Measurements from ENCODE around the gene DES. TPM values are rescaled to one million over a fixed set of nuclear protein-coding genes. Genes with fewer than 3 reads are reported as not detected.

Gene DES
- total RNA-seq, 1 donor, result not detected

DNA sequence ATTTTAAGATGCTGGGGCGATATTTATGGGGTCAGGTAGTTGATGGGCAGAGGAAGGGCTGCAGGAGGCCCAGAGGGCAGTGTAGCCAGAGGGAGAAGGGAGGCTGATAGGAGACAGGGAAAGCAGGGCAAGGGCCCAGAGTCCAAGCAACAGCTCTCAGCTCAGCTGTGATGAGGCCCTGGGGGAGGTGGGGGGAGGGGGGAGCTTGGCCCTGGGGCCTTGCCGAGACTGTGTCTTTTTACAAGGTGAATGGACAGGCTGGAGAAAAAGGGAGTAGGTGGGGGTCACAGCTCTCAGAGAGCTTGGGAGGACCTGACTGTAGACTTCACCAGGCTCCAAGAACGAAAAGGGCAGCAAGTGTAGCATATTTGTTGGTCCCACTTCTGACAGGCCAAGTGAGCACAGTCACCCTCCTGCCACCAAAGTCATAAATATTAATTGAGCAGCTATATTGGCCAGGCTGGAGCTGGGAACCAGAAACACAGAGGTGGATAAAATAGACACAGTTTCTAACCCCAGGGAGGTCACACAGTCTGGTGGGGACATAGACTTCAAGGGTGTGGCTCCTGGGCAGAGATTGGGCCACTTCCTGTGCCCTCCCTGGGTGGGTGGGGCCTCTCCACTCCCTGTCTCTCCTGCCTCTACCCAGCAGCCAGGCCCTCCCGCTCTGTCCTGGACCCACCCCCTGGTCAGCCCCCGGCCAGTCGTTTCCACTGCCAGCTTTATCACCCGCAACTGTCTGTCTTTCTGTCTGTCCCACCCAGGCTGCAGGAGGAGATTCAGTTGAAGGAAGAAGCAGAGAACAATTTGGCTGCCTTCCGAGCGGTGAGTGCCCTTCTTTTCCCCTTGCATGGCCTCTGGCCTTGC is 1.4 kb downstream of the DES start:
- no peak for DNase-seq (ENCODE audit: low read depth in 2 of 3, low spot score in 2 of 3)

DNA sequence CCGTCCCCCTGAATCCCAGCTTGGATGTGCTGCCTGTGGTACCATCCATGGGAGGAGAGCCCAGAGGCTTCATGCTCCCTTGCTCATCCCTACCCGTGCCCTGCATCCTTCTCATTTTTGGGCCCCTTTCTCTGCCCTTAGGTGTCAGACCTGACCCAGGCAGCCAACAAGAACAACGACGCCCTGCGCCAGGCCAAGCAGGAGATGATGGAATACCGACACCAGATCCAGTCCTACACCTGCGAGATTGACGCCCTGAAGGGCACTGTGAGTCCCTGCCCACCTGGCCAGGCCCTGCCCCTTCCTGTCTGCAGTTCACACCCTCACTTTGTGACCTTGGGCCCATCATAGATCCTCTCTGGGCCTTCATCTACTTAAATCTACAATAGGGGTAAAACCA is 2.5 kb downstream of the DES start:
- DNase-seq (ENCODE audit: low read depth in 2 of 3, low spot score in 2 of 3), result no peak

- DNase-seq (ENCODE audit: low read depth in 2 of 3, low spot score in 2 of 3), result no peak
These were observed 3.1 kb downstream of the DES start for GRCh38 chr2:219421323-219421722.

- no peak for DNase-seq (ENCODE audit: low read depth in 2 of 3, low spot score in 2 of 3)
These were observed 4.9 kb downstream of the DES start for GRCh38 chr2:219422952-219423534.

DNA sequence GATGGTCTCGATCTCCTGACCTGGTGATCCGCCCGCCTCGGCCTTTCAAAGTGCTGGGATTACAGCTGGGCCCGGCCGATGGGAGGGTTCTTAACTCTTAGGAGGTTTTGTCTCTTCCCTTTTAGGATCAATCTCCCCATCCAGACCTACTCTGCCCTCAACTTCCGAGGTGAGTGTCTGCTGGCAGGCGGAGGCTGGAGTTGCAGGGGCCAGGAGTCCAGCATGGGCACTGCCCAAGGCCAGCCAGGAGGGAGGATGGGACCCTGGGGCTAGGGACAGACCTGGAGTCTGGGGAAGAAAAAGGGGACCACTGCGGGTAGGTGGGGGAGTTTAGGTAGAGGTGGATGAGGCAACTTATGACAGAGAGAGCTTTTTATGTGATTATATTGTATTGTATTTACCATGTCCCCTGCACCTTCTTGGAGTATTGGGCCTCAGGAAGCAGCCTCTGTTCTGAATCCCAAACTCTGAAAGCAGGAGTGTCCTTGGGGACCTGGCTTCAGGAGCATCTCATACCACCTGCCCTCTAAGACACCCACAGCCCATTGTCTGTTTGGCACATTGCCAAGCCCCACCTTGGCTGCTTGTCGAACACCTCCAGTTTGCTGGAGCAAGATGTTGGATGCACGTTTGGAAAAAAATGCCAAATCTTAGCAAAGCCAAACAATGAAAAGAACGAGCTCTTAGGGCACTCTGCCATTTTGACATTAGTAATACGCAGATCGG is 5.6 kb downstream of the DES start:
- no peak for DNase-seq (ENCODE audit: low read depth in 2 of 3, low spot score in 2 of 3)

DNA sequence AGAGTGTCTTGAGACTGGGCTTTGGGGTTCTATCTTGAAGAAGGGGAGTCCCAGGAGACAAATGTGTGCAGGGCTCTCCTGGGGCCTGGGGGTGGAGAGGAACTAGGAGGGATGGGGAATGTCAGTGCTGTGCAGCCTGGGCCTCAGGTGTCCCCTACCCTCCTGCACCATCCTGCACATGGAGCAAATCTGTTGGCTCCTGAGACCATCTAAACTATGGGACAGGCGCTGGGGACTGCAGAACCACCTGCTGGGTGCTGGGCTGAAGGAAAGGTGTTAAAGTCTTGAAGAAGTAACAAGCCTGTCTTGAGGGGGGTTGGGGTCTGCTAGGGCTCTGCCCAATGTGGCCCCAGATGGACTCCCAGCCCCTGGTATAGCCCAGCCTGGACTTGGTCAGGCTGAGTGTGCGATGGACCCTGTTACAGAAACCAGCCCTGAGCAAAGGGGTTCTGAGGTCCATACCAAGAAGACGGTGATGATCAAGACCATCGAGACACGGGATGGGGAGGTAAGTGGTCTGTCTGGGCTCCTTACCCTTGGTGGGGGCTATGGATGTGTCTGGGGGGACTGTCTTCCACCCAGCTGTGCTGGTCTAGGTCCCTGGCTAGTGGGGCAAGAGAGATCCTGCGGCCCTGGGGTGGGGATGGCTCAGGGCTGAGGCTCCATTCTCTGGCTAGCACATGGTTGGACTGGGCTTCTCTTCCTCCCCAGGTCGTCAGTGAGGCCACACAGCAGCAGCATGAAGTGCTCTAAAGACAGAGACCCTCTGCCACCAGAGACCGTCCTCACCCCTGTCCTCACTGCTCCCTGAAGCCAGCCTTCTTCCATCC is 7.3 kb downstream of the DES start:
- DNase-seq (ENCODE audit: low read depth in 2 of 3, low spot score in 2 of 3), result no peak

GRCh38 chr2:219426068-219426443 is 7.9 kb downstream of the DES start:
- no peak for DNase-seq (ENCODE audit: low read depth in 2 of 3, low spot score in 2 of 3)

GRCh38 chr2:219426534-219427136 is 8.5 kb downstream of the DES start:
- DNase-seq (ENCODE audit: low read depth in 2 of 3, low spot score in 2 of 3), result no peak

GRCh38 chr2:219428469-219428868 is 10.3 kb downstream of the DES start:
- no peak for DNase-seq (ENCODE audit: low read depth in 2 of 3, low spot score in 2 of 3)

DNA sequence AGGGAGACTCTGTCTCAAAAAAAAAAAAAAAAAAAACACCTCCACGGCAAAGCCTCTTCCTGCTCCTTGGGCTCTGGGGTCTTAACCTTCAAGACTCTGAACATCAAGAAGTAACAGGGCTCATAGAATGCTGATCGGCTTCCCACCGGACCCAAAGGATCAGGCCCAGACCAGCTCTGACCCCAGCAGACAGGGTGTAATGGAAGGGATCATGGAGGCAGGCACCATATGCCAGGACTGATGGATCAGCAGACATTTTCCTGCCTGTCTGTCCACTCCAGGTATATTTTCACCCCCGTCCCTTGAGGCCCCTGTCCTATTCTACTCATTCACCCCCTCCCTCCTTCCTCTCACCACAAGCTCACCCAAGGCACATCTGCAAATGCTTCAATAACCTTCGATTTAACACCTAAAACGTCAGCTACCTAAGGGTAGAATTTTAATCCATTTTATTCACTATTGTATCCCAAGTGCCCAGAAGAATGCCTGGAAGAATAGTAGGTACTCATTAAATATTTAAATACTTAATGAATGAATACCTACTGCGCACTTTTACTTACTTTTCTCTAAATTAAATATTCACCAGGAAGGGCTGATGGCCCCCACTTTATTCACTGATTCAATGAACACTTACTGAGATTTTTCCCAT is 11.9 kb downstream of the DES start:
- no peak for DNase-seq (ENCODE audit: low read depth in 2 of 3, low spot score in 2 of 3)

DNA sequence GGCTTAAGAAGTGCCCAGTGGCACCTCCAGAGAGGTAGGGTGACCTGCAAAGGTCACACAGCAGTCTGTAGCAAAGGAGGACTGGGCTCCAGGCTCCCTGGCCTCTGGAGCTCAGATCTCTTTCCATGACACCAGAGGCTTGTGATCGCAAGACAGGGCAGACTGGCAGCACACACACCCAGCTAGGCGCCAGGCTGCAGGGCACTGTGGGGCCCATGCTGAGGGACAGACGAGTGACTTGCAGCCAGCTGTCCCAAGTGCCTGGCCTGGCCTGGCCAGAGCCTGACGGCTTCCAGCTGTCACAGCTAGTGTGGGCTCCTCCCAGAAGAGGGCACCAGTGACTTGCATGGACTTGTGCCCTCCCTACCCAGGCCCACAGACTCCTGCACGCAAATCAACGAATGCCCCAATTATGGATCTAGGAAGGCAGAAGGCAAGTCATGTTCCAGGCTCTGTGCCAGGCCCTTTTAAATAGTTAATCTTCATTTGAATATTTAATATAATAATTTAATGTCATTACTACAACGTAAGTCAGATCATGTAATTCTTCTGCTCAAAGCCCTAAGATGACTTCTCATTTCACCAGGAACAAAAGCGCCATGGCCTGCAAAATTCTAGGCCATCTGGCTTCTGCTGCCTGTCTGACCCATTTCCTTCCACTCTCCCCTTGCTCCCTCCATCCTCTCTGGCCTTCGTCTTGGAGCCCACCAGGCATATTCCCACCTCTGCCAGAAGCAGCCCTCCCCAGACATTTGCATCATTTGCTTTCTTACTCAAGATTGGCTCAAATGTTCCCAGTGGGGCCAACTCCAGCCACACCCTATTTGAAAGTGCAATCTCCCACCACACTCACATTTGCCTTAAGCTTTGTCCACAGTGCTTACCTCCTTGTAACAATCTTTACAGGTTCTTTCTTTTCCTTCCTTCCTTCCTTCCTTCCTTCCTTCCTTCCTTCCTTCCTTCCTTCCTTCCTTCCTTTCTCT is 12.7 kb downstream of the DES start:
- peak in 2 of 3 donors; percentile 24 to 26 for DNase-seq (ENCODE audit: low read depth in 2 of 3, low spot score in 2 of 3)

- DNase-seq (ENCODE audit: low read depth in 2 of 3, low spot score in 2 of 3), result peak in 2 of 3 donors; percentile 44 to 75
These were observed 15.7 kb downstream of the DES start for GRCh38 chr2:219433666-219434467.

GRCh38 chr2:219434468-219434717 is 16.2 kb downstream of the DES start:
- DNase-seq (ENCODE audit: low read depth in 2 of 3, low spot score in 2 of 3), result no peak

DNA sequence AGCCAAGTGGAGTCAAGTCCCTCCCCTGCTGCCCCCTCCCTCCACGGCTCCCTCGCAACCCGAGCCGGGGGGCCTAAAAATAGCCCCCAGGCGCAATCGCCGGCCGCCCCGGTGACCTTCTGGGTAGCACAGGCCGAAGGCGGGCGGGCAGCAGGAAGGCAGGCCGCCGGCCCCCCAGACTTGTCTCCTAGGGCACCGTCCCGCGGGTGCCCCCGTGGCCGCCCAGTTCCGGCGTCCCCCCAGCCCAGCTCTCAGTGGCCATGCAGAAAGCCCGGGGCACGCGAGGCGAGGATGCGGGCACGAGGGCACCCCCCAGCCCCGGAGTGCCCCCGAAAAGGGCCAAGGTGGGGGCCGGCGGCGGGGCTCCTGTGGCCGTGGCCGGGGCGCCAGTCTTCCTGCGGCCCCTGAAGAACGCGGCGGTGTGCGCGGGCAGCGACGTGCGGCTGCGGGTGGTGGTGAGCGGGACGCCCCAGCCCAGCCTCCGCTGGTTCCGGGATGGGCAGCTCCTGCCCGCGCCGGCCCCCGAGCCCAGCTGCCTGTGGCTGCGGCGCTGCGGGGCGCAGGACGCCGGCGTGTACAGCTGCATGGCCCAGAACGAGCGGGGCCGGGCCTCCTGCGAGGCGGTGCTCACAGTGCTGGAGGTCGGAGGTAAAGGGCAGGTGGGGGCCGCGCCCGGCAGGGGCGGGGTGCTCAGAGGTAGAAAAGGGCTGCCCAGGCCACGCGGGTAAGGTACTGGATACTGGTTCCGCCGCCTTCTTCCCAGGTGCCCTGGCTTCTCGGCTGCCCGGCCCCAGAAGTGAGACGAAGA is 16.7 kb downstream of the DES start, which contains the start of gene SPEG:
TSS of gene SPEG (plus strand) at position 126 of the 808 bp plus-strand sequence. CDS start at position 261, 135 bp downstream.
- DNase-seq (ENCODE audit: low read depth in 2 of 3, low spot score in 2 of 3), result no peak

- DNase-seq (ENCODE audit: low read depth in 2 of 3, low spot score in 2 of 3), result no peak
These were observed 17.5 kb downstream of the DES start for GRCh38 chr2:219435701-219436100.

GRCh38 chr2:219436491-219436890 is 18.3 kb downstream of the DES start:
- DNase-seq (ENCODE audit: low read depth in 2 of 3, low spot score in 2 of 3), result no peak

GRCh38 chr2:219437141-219437540 is 19.0 kb downstream of the DES start:
- no peak for DNase-seq (ENCODE audit: low read depth in 2 of 3, low spot score in 2 of 3)
